GM12892 (cell line): ENCODE measurements around the gene XRCC3.

Experiments used
- DNase-seq: peaks from one replicate; pipeline ENCODE4 v3.0.0; 2011; ENCODE audit not compliant: insufficient read length
- FAIRE-seq: peaks from 2 replicates; lab custom pipeline; 2011; peaks lifted over from hg19 to GRCh38; lab: Jason Lieb, UNC
- POLR2A ChIP-seq: IDR thresholded peaks from 2 replicates; pipeline ENCODE4 v1.6.1; 2011; ENCODE audit warnings: low read depth, low read length, control low read depth
- POLR2AphosphoS5 ChIP-seq: IDR thresholded peaks from 2 replicates; pipeline ENCODE4 v1.6.1; 2011; ENCODE audit warnings: low read depth, low read length, control low read depth
- TAF1 ChIP-seq: IDR thresholded peaks from 2 replicates; pipeline ENCODE4 v1.6.1; 2011; ENCODE audit warnings: low read depth, mild to moderate bottlenecking, control low read depth, low read length, borderline replicate concordance

Gene XRCC3

GRCh38 chr14:103737432-103738045 lies 22.3 kb upstream of the XRCC3 start:
- FAIRE-seq (no peak), DNase-seq (no peak)
- TF ChIP-seq TAF1 (no peak), POLR2AphosphoS5 (no peak)

- no peak for FAIRE-seq
- TF ChIP-seq POLR2AphosphoS5: no peak
- no peak for TF ChIP-seq POLR2A
- no peak for DNase-seq
These were observed 21.5 kb upstream of the XRCC3 start for GRCh38 chr14:103736546-103737431.

GRCh38 chr14:103735815-103736545 lies 20.7 kb upstream of the XRCC3 start:
- no peak for DNase-seq
- FAIRE-seq: no peak
- TF ChIP-seq TAF1 (no peak), POLR2AphosphoS5 (no peak), POLR2A (no peak)

GRCh38 chr14:103735439-103735814 lies 20.2 kb upstream of the XRCC3 start:
- TF ChIP-seq TAF1 (no peak), POLR2A (no peak), POLR2AphosphoS5 (no peak)
- FAIRE-seq: no peak
- no peak for DNase-seq

GRCh38 chr14:103735022-103735421 lies 19.8 kb upstream of the XRCC3 start:
- FAIRE-seq: no peak
- TF ChIP-seq POLR2AphosphoS5: no peak
- TF ChIP-seq TAF1: no peak
- TF ChIP-seq POLR2A: no peak

GRCh38 chr14:103734081-103734888 lies 19.0 kb upstream of the XRCC3 start:
- no peak for FAIRE-seq
- TF ChIP-seq TAF1: no peak
- no peak for TF ChIP-seq POLR2A
- TF ChIP-seq POLR2AphosphoS5: no peak

More at GRCh38 chr14:103735022-103735421, 19.8 kb upstream of the XRCC3 start:
- no peak for DNase-seq

GRCh38 chr14:103733651-103734050 lies 18.4 kb upstream of the XRCC3 start:
- TF ChIP-seq POLR2AphosphoS5 (no peak), POLR2A (no peak), TAF1 (no peak)
- FAIRE-seq: no peak
- no peak for DNase-seq

More at GRCh38 chr14:103734081-103734888, 19.0 kb upstream of the XRCC3 start:
- DNase-seq: no peak

- DNase-seq: no peak
- no peak for FAIRE-seq
- TF ChIP-seq TAF1 (no peak), POLR2AphosphoS5 (no peak), POLR2A (no peak)
These were observed 17.8 kb upstream of the XRCC3 start for GRCh38 chr14:103732868-103733620.

- TF ChIP-seq TAF1: no peak
- TF ChIP-seq POLR2A: no peak
- no peak for TF ChIP-seq POLR2AphosphoS5
- DNase-seq (no peak), FAIRE-seq (no peak)
These were observed 16.9 kb upstream of the XRCC3 start for GRCh38 chr14:103731916-103732867.
